A549 (cell line): ENCODE results near the gene SRC.

ENCODE experiments used
- POLR2A ChIP-seq: IDR thresholded peaks from 2 replicates; pipeline ENCODE4 v1.6.1; 2012; ENCODE audit warnings: mild to moderate bottlenecking, low read length
- TF ChIP-seq, protein P1 (sequence below): fragments of >200 bp; sonication (Bioruptor Twin); formaldehyde crosslinking; IDR thresholded peaks from 3 replicates; pipeline ENCODE4 v1.5.1; 2016

DNA sequence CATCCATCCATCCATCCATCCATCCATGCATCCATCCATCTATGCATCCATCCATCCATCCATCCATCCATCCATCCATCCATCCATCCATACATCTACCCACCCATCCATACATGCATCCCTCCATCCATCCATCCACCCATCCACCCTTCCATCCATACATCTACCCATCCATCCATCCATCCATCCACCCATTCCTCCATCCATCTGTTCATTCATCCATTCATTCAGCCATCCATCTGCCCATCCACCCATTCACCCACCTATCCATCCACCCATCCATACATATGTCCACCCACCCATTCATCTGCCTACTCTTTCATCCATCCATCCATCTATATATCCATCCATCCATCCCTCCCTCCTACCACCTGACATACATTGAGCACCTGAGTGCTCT, 104.4 kb downstream of the SRC start:
- TF ChIP-seq, protein P1, sequence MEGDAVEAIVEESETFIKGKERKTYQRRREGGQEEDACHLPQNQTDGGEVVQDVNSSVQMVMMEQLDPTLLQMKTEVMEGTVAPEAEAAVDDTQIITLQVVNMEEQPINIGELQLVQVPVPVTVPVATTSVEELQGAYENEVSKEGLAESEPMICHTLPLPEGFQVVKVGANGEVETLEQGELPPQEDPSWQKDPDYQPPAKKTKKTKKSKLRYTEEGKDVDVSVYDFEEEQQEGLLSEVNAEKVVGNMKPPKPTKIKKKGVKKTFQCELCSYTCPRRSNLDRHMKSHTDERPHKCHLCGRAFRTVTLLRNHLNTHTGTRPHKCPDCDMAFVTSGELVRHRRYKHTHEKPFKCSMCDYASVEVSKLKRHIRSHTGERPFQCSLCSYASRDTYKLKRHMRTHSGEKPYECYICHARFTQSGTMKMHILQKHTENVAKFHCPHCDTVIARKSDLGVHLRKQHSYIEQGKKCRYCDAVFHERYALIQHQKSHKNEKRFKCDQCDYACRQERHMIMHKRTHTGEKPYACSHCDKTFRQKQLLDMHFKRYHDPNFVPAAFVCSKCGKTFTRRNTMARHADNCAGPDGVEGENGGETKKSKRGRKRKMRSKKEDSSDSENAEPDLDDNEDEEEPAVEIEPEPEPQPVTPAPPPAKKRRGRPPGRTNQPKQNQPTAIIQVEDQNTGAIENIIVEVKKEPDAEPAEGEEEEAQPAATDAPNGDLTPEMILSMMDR, result no peak
- TF ChIP-seq POLR2A, result no peak
